PFSK-1 (cell line): ENCODE results near the gene PLS3.

ENCODE experiments used
- FOXP2 ChIP-seq: optimal IDR thresholded peaks from 2 replicates; pipeline ENCODE3; 2011; ENCODE audit warnings: borderline replicate concordance, control low read depth, inconsistent platforms; ENCODE audit not compliant: insufficient read depth; ENCODE audit errors: extremely low read length, extremely low read depth
- POLR2AphosphoS5 ChIP-seq: IDR thresholded peaks from 2 replicates; pipeline ENCODE4 v1.6.1; 2012; ENCODE audit warnings: low read depth, mild to moderate bottlenecking, control low read depth, low read length, moderate library complexity
- SIN3A ChIP-seq: IDR thresholded peaks from 2 replicates; pipeline ENCODE4 v1.6.1; 2012; ENCODE audit warnings: mild to moderate bottlenecking, low read length, moderate library complexity, borderline replicate concordance; ENCODE audit not compliant: insufficient read depth
- TAF1 ChIP-seq: IDR thresholded peaks from 2 replicates; pipeline ENCODE4 v1.6.1; 2012; ENCODE audit warnings: low read length, control low read depth, borderline replicate concordance; ENCODE audit not compliant: insufficient read depth
- TF ChIP-seq, protein P1 (sequence below), 2 experiments: IDR thresholded peaks; 2 replicates each; pipeline versions ENCODE4 v1.6.1 to v1.8.0; 2011 to 2012; ENCODE audit warnings: low read depth in 2 of 2, low read length in 2 of 2, control low read depth in 1 of 2, inconsistent platforms in 1 of 2, mild to moderate bottlenecking in 1 of 2, moderate library complexity in 1 of 2; ENCODE audit not compliant: insufficient read depth in 1 of 2

DNA sequence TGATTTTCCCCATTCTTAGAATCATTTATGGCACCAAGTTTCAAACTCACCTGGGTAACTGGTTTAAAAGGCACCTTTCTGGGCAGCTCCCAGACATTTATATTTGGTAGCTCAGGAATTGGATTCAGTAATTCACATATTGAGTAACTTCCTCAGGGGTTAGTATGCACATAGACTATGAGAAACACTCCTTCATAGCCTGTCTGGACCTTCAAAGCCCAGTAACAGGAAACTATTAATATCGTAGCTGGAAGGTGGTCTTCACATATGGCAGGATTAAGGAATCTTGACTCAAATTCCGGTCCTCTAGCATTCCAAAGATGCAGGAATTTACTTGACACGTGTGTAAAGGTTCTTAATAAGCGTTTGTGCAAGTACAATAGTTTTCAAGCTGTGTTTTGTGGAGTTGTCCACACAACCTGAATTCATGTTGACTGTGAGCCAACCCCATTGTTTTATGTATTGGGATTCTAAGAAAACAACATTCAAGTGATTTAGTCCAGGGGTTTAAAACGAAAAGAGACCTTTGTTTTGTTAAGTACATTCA lies 78.4 kb downstream of the PLS3 start:
- TF ChIP-seq POLR2AphosphoS5 (no peak), SIN3A (no peak), TAF1 (no peak), FOXP2 (no peak)
- TF ChIP-seq, protein P1, sequence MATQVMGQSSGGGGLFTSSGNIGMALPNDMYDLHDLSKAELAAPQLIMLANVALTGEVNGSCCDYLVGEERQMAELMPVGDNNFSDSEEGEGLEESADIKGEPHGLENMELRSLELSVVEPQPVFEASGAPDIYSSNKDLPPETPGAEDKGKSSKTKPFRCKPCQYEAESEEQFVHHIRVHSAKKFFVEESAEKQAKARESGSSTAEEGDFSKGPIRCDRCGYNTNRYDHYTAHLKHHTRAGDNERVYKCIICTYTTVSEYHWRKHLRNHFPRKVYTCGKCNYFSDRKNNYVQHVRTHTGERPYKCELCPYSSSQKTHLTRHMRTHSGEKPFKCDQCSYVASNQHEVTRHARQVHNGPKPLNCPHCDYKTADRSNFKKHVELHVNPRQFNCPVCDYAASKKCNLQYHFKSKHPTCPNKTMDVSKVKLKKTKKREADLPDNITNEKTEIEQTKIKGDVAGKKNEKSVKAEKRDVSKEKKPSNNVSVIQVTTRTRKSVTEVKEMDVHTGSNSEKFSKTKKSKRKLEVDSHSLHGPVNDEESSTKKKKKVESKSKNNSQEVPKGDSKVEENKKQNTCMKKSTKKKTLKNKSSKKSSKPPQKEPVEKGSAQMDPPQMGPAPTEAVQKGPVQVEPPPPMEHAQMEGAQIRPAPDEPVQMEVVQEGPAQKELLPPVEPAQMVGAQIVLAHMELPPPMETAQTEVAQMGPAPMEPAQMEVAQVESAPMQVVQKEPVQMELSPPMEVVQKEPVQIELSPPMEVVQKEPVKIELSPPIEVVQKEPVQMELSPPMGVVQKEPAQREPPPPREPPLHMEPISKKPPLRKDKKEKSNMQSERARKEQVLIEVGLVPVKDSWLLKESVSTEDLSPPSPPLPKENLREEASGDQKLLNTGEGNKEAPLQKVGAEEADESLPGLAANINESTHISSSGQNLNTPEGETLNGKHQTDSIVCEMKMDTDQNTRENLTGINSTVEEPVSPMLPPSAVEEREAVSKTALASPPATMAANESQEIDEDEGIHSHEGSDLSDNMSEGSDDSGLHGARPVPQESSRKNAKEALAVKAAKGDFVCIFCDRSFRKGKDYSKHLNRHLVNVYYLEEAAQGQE (IDR thresholded peaks at IDR 0.05; ENCODE audit: insufficient read depth in 1 of 2, low read depth in 2 of 2, low read length in 2 of 2) = no peak
